ENCODE data around the gene HDAC4. TPM values are rescaled to one million over a fixed set of nuclear protein-coding genes. Genes with fewer than 3 reads are reported as not detected.

Gene HDAC4
- total and polyA plus RNA-seq, 2 of the 8 experiments (the other 6 are each of a cell fraction or from before 2014, with no cell fraction given), result 15.4 to 31.5 TPM

- H4K91ac ChIP-seq (replicated peaks; ENCODE audit: insufficient read length, low read length), result no peak overlapping the region
- no peak overlapping the region for H4K5ac ChIP-seq (ENCODE audit: insufficient read length, low read depth, low read length)
- H3K79me2 ChIP-seq (ENCODE audit: control insufficient read depth in 1 of 2, insufficient read depth in 2 of 2, low read length in 2 of 2), result no peaks in the 10 kb centered on the region
- no peak overlapping the region for H3K9ac ChIP-seq (replicated peaks in 1 of 4; ENCODE audit: extremely low read depth in 1 of 4, low read depth in 3 of 4, low read length in 3 of 4)
- no peak overlapping the region for H3K4me2 ChIP-seq (ENCODE audit: insufficient read depth in 1 of 2, low read depth in 2 of 2, low read length in 2 of 2)
- no peak overlapping the region for H3K56ac ChIP-seq (replicated peaks; ENCODE audit: insufficient read length, low read depth, low read length)
- H3K9me3 ChIP-seq (ENCODE audit: insufficient read depth in 2 of 2, low read depth in 1 of 2, low read length in 1 of 2), result no peaks in the 10 kb centered on the region
- H2AK5ac ChIP-seq (ENCODE audit: low read depth, low read length), result no peak overlapping the region
- no peak overlapping the region for H3K23ac ChIP-seq (ENCODE audit: insufficient read length)
- H2AFZ ChIP-seq (ENCODE audit: low read length), result no peak overlapping the region
- DNase-seq (ENCODE audit: low read depth in 1 of 2, low spot score in 2 of 2), result no peak
- no peak for FAIRE-seq
- H3K27ac ChIP-seq (ENCODE audit: low read depth, low read length), result no peak overlapping the region
- H3K23me2 ChIP-seq (ENCODE audit: low read depth, low read length), result peaks cover 3% of the 10 kb centered on the region; the same call in 1 of the 2 replicates
- no peaks in the 10 kb centered on the region for H3K27me3 ChIP-seq (replicated peaks in 1 of 4; ENCODE audit: control insufficient read depth in 3 of 4, extremely low read depth in 1 of 4, insufficient read depth in 3 of 4, low read length in 3 of 4)
- H3K4me3 ChIP-seq (ENCODE audit: extremely low read depth in 1 of 4, insufficient read depth in 2 of 4, low read depth in 3 of 4, low read length in 4 of 4), result no peak overlapping the region
- no peaks in the 10 kb centered on the region for H3K79me1 ChIP-seq (ENCODE audit: low read depth, low read length)
- H2BK120ac ChIP-seq (replicated peaks; ENCODE audit: low read depth, low read length), result no peak overlapping the region
- CTCF ChIA-PET (ENCODE audit: partially characterized antibody), result no interaction called here
- POLR2A ChIA-PET (ENCODE audit: partially characterized antibody), result no interaction called here
- H3K18ac ChIP-seq (ENCODE audit: extremely low read depth, low read length), result no peak overlapping the region
- no peak overlapping the region for H2BK12ac ChIP-seq (ENCODE audit: low read depth, low read length)
- H2BK5ac ChIP-seq (ENCODE audit: low read depth, low read length), result no peak overlapping the region
- H3K4me1 ChIP-seq (replicated peaks in 1 of 4; ENCODE audit: control insufficient read depth in 3 of 4, insufficient read depth in 4 of 4, low read length in 3 of 4), result no peaks in the 10 kb centered on the region
- no peak overlapping the region for H2BK20ac ChIP-seq (ENCODE audit: low read length)
- peaks cover 0 to 5% of the 10 kb centered on the region in 2 experiments for H4K20me1 ChIP-seq (replicated peaks in 1 of 2; ENCODE audit: control insufficient read depth in 1 of 2, insufficient read depth in 2 of 2, low read length in 2 of 2)
- no peak overlapping the region for H4K8ac ChIP-seq (ENCODE audit: extremely low read depth, insufficient read depth, low read length)
- 92% methylated on average over 9 of the region's 9 CpGs; no CpG with 5 or more reads in 1 of the 2 experiments for whole genome bisulfite sequencing, 2 experiments (ENCODE audit: extremely low coverage in 1 of 2, insufficient coverage in 1 of 2, insufficient read length in 1 of 2, insufficient replicate concordance in 2 of 2, low coverage in 1 of 2, low lambda C conversion rate in 2 of 2, missing lambda C conversion rate in 1 of 2)
- no peak overlapping the region for H3K4ac ChIP-seq (replicated peaks; ENCODE audit: insufficient read length, low read depth, low read length)
- no peak overlapping the region for H3K14ac ChIP-seq (ENCODE audit: insufficient read length)
- peaks cover 0 to 3% (median 1%) of the 10 kb centered on the region in 4 experiments; a peak in 2 of 8 replicates for H3K36me3 ChIP-seq (ENCODE audit: control insufficient read depth in 2 of 4, insufficient read depth in 4 of 4, low read length in 3 of 4)
- no peak overlapping the region for H2BK15ac ChIP-seq (ENCODE audit: low read length)
- TF ChIP-seq ATF2 (IDR thresholded peaks at IDR 0.05; ENCODE audit: low read length) (no peak), SIN3A (conservative IDR thresholded peaks at IDR 0.05 in 1 of 2, IDR thresholded peaks at IDR 0.05 in 1 of 2; ENCODE audit: low read depth in 1 of 2, low read length in 2 of 2) (no peak), BRCA1 (IDR thresholded peaks at IDR 0.05; ENCODE audit: low read depth, low read length) (no peak), RFX5 (IDR thresholded peaks at IDR 0.05; ENCODE audit: borderline replicate concordance, low read depth, low read length) (no peak), NRF1 (IDR thresholded peaks at IDR 0.05; ENCODE audit: low read depth, low read length) (no peak), CREB1 (IDR thresholded peaks at IDR 0.05) (no peak), RBBP5 (IDR thresholded peaks at IDR 0.05; ENCODE audit: borderline replicate concordance, low read depth, low read length) (no peak), CHD2 (IDR thresholded peaks at IDR 0.05; ENCODE audit: low read length) (no peak), GTF2F1 (IDR thresholded peaks at IDR 0.05; ENCODE audit: borderline replicate concordance, low read depth, low read length) (no peak), CEBPB (IDR thresholded peaks at IDR 0.05; ENCODE audit: low read depth, low read length) (no peak), KDM4A (IDR thresholded peaks at IDR 0.05; ENCODE audit: low read depth, low read length, severe bottlenecking) (no peak), TAF1 (IDR thresholded peaks at IDR 0.05; ENCODE audit: low read depth, low read length) (no peak), GABPA (IDR thresholded peaks at IDR 0.05; ENCODE audit: borderline replicate concordance, insufficient read depth, low read length) (no peak), ZNF274 (IDR thresholded peaks at IDR 0.05; ENCODE audit: borderline replicate concordance, extremely low read depth, low read length) (no peak)
These were observed 253.4 kb downstream of the HDAC4 start for GRCh38 chr2:239147376-239147775.

Measured in H1 (cell line).